Activated CD4-positive, alpha-beta memory T cell treated with anti-CD3 and anti-CD28 coated beads, Interleukin-2, amount 10 ng/mL, durations not matched to agents 7 days and 5 days (primary cell): ENCODE data around the gene ADGRV1. TPM values are rescaled to one million over a fixed set of nuclear protein-coding genes. Genes with fewer than 3 reads are reported as not detected.
"Not testable (repeated sequence)": the region's sequence is repeated elsewhere in the genome, so short reads cannot be mapped to it uniquely, and the experiment has no call there.

Experiments
- CTCF ChIA-PET: fragments of 350-600 bp; sonication (Branson Sonifier 250); formaldehyde crosslinking; loops from one replicate; lab custom pipeline; 2021; ENCODE audit warnings: antibody characterized with exemption, inconsistent platforms; lab: Charles Lee
- POLR2A ChIA-PET: fragments of 350-600 bp; sonication (Branson Sonifier 250); formaldehyde crosslinking; loops from one replicate; lab custom pipeline; 2021; ENCODE audit warnings: antibody characterized with exemption; lab: Charles Lee
- DNase-seq: peaks from one replicate; pipeline ENCODE4 v3.0.0-alpha.2; 2020
- H3K27ac Mint-ChIP-seq: one replicate; pipeline ENCODE4 v1.8.0; 2021; ENCODE audit warnings: mild to moderate bottlenecking, mixed read lengths
- H3K27me3 Mint-ChIP-seq: one replicate; pipeline ENCODE4 v1.8.0; 2021; ENCODE audit warnings: mixed read lengths
- H3K36me3 Mint-ChIP-seq: one replicate; pipeline ENCODE4 v1.8.0; 2021; ENCODE audit warnings: low read depth, mixed read lengths
- H3K4me1 Mint-ChIP-seq: one replicate; pipeline ENCODE4 v1.8.0; 2021; ENCODE audit warnings: mixed read lengths
- H3K4me3 Mint-ChIP-seq: one replicate; pipeline ENCODE4 v1.8.0; 2021; ENCODE audit warnings: mild to moderate bottlenecking, mixed read lengths
- H3K9me3 Mint-ChIP-seq: one replicate; pipeline ENCODE4 v1.8.0; 2021; ENCODE audit warnings: mixed read lengths
- total RNA-seq, 2 experiments: library from RNA; stranded (reverse); gene quantifications; one replicate each; pipeline ENCODE4 v1.2.3, GENCODE V29; 2021

ADGRV1 gene
- total RNA-seq, 2 experiments from 2014 or later: not detected

DNA sequence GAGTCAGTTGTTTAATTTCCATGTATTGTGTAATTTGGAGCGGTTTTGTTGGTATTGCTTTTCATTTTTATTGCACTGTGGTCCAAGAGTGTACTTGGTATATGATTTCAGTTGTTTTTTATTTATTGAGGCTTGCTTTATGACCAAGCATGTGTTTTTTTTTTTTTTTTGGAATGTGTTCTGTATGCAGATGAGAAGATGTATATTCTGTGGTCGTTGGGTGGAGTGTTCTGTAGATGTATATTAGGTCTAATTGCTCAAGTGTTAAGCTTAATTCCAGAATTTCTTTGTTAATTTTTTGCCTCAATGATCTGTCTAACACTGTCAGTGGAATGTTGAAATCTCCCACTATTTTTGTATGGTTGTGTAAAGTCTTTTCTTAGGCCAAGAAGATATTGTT is 23.4 kb downstream of the ADGRV1 start:
- DNase-seq: no peak
- Mint-ChIP-seq H3K9me3 (peaks cover 2% of the 10 kb centered on the region), H3K4me3 (no peak overlapping the region), H3K27ac (no peak overlapping the region), H3K27me3 (peaks cover 8% of the 10 kb centered on the region), H3K4me1 (peaks cover 3% of the 10 kb centered on the region), H3K36me3 (no peaks in the 10 kb centered on the region)
- ChIA-PET POLR2A (no interaction called here), CTCF (no interaction called here)

DNA sequence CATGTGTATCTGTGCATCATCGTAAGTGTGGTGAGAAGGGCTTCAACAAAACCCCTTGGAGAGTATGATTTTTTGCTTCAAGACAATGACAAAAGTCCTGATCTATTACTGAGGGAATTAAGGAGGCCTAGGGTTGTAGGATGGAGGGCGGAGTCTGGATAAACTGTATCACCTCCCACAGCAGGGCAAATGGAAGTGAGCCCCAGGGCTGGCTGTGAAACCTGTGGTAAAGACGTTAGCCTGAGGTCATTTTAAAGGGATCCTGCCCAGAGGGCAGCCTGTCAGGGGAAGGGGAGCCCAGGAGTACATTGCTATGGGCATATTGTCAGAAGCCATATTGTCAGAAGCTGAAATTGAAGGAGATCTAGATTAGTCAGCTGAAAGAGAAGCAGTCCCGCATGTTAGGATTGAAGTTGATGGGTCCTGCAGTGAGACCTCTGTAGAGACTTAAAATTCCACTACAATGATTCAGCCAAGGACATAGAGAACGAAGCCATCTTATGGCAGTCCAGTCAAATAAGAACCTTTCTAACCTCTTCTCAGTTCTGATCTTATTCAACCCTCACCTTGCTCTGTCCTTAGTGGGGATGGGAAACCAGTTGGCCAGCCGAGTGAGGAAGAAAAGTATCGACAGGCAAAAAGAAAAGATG is 26.9 kb downstream of the ADGRV1 start:
- no peak overlapping the region for H3K27ac Mint-ChIP-seq
- H3K4me3 Mint-ChIP-seq: no peak overlapping the region
- ChIA-PET CTCF (no interaction called here), POLR2A (no interaction called here)
- H3K9me3 Mint-ChIP-seq: peaks cover 2% of the 10 kb centered on the region
- no peaks in the 10 kb centered on the region for H3K36me3 Mint-ChIP-seq
- peaks cover 14% of the 10 kb centered on the region for H3K27me3 Mint-ChIP-seq
- DNase-seq: no peak
- peaks cover 3% of the 10 kb centered on the region for H3K4me1 Mint-ChIP-seq

DNA sequence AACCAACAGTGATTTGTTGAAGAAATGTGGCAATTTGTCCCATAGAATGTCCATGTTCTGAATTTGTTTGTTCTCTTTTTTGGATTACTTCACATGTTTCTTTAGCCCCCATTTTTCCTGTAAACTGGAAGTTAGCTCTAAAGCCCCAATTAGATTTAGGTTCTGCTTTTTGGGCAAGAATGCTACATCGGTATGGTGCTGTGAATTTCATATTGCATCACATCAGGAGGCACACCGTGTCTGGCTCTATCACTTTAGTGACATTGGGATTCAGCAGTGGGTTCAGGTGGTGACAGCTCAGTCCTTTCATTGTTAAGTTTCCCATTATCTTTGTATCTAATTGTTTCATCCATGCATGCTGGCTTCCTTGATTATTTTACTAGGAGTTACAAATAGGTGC is 27.9 kb downstream of the ADGRV1 start:
- H3K4me1 Mint-ChIP-seq: peaks cover 3% of the 10 kb centered on the region
- CTCF ChIA-PET: no interaction called here
- H3K36me3 Mint-ChIP-seq: no peaks in the 10 kb centered on the region
- peaks cover 10% of the 10 kb centered on the region for H3K27me3 Mint-ChIP-seq
- no peaks in the 10 kb centered on the region for H3K9me3 Mint-ChIP-seq
- H3K27ac Mint-ChIP-seq: no peak overlapping the region
- no peak for DNase-seq
- POLR2A ChIA-PET: no interaction called here
- no peak overlapping the region for H3K4me3 Mint-ChIP-seq

DNA sequence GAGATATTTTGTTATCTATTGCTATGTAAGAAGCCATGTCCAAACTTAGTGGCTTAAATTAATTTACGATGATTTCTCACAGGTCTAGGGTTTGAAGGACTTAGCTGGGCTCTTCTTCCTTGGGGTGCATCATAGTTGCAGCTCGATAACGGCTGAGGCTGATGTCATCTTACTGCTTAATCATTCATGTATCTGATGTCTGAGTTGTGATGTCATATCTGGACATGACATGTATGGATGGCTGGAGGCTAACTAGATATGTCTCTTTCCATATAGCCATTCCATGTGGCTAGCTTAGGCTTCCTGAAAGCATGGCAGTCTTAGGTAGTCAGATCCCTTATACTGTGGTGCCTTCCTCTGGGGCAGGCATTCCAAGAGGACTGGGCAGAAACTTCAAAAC is 31.6 kb downstream of the ADGRV1 start:
- Mint-ChIP-seq H3K27ac (no peak overlapping the region), H3K4me3 (no peak overlapping the region), H3K9me3 (no peaks in the 10 kb centered on the region), H3K27me3 (peaks cover 10% of the 10 kb centered on the region), H3K36me3 (no peaks in the 10 kb centered on the region), H3K4me1 (peaks cover 3% of the 10 kb centered on the region)
- POLR2A ChIA-PET: no interaction called here
- CTCF ChIA-PET: no interaction called here
- DNase-seq: no peak

DNA sequence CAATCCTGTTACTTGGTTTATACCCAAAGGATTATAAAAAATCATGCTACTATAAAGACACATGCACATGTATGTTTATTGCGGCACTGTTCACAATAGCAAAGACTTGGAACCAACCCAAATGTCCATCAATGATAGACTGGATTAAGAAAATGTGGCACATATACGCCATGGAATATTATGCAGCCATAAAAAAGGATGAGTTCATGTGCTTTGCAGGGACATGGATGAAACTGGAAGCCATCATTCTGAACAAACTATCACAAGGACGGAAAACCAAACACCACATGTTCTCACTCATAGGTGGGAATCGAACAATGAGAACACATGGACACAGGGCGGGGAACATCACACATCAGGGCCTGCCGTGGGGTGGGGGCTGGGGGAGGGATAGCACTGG is 34.5 kb downstream of the ADGRV1 start:
- H3K27ac Mint-ChIP-seq, H3K36me3 Mint-ChIP-seq, DNase-seq, POLR2A ChIA-PET, H3K4me3 Mint-ChIP-seq, H3K27me3 Mint-ChIP-seq, H3K4me1 Mint-ChIP-seq, CTCF ChIA-PET, H3K9me3 Mint-ChIP-seq: not testable (repeated sequence)

DNA sequence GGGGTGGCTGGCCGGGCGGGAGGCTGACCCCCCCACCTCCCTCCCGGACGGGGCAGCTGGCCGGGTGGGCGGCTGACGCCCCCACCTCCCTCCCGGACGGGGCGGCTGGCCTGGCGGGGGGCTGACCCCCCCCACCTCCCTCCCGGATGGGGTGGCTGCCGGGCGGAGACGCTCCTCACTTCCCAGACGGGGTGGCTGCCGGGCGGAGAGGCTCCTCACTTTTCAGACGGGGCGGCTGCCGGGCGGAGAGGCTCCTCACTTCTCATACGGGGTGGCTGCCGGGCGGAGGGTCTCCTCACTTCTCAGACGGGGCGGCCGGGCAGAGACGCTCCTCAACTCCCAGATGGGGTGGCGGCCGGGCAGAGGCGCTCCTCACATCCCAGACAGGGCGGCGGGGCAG is 37.2 kb downstream of the ADGRV1 start:
- H3K4me1 Mint-ChIP-seq, H3K27me3 Mint-ChIP-seq, H3K4me3 Mint-ChIP-seq, POLR2A ChIA-PET, DNase-seq, CTCF ChIA-PET, H3K36me3 Mint-ChIP-seq, H3K27ac Mint-ChIP-seq, H3K9me3 Mint-ChIP-seq: not testable (repeated sequence)

DNA sequence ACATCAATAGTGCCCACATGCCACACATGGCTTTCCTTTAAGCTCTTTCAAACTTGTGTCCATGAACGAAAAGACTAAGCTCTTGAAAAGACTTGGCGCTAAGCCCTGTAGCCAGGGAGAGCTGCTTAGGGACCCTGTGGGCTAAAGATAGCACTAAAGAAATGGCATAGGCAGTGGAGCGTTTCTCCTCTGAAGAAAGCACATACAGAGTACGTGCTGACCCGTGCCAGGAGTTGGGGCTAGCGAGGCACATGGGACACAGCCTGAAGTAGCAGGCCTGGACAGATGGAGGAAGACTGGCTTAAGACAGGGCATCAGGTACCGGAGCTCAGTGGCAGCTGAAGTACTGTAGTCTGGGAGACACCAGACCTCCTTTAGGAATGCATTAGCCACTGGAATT is 39.7 kb downstream of the ADGRV1 start:
- no peaks in the 10 kb centered on the region for H3K27me3 Mint-ChIP-seq
- H3K9me3 Mint-ChIP-seq: no peaks in the 10 kb centered on the region
- ChIA-PET POLR2A (no interaction called here), CTCF (interaction anchor here (0.5 to 0.8 kb wide), 2 partner anchors 185 to 192 kb away, joined by 3 to 5 read pairs; no protein-coding TSS in a partner anchor)
- H3K36me3 Mint-ChIP-seq: no peaks in the 10 kb centered on the region
- no peak overlapping the region for H3K27ac Mint-ChIP-seq
- DNase-seq: no peak
- no peak overlapping the region for H3K4me3 Mint-ChIP-seq
- no peaks in the 10 kb centered on the region for H3K4me1 Mint-ChIP-seq

DNA sequence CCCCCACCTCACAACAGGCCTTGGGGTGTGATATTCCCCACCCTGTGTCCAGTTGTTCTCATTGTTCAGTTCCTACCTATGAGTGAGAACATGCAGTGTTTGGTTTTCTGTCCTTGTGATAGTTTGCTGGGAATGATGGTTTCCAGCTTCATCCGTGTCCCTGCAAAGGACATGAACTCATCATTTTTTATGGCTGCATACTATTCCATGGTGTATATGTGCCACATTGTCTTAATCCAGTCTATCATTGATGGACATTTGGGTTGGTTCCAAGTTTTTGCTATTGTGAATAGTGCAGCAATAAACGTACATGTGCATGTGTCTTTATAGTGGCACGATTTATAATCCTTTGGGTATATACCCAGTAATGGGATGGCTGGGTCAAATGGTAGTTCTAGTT is 41.7 kb downstream of the ADGRV1 start:
- DNase-seq: not testable (repeated sequence)

DNA sequence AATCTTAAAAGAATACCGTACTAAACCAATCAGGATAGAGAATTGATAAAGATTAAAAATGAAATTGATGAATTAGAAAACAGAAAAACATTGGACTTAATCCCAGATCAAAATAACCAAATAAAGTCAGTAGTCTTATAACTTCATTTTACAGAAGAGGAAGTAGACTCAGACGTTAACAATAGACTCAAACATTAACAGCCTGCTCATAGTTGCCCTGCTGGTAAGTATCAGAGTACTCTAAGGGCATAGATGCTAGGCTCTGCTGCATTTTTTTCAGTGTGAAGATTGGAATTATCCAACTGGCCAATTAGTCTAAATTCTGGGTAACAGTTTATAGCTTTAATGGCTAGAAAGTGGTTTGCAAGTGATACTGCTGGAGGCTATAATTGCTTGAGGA is 42.9 kb downstream of the ADGRV1 start:
- H3K27ac Mint-ChIP-seq: no peak overlapping the region
- POLR2A ChIA-PET: no interaction called here
- H3K36me3 Mint-ChIP-seq: no peaks in the 10 kb centered on the region
- H3K9me3 Mint-ChIP-seq: no peaks in the 10 kb centered on the region
- CTCF ChIA-PET: no interaction called here
- no peaks in the 10 kb centered on the region for H3K4me1 Mint-ChIP-seq
- H3K27me3 Mint-ChIP-seq: peaks cover 3% of the 10 kb centered on the region
- DNase-seq: no peak
- H3K4me3 Mint-ChIP-seq: no peak overlapping the region

More for the DNA sequence above, 41.7 kb downstream of the ADGRV1 start:
- H3K36me3 Mint-ChIP-seq, H3K4me3 Mint-ChIP-seq, H3K27me3 Mint-ChIP-seq, CTCF ChIA-PET, H3K9me3 Mint-ChIP-seq, H3K4me1 Mint-ChIP-seq, POLR2A ChIA-PET, H3K27ac Mint-ChIP-seq: not testable (repeated sequence)

DNA sequence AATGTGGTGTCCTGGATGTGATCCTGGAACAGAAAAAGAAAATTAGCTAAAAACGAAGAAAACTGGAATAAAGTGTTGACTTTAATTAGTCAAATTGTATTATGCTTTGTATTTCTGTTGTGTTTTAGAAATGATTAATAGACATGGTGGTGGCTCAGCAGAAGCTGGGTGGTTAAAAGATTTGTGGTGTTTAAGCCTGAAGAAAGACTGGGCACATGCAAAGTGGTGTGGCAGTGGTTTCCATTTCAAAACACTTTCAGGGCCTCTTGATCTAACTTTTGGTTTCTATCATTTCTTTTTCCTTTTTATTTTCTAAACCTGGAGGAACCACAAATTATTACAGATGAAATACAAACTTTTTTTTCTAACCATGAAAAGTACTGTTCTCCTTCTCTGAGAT is 44.1 kb downstream of the ADGRV1 start:
- DNase-seq: no peak
- H3K36me3 Mint-ChIP-seq: no peaks in the 10 kb centered on the region
- peaks cover 3% of the 10 kb centered on the region for H3K27me3 Mint-ChIP-seq
- ChIA-PET CTCF (no interaction called here), POLR2A (no interaction called here)
- H3K27ac Mint-ChIP-seq: no peak overlapping the region
- H3K9me3 Mint-ChIP-seq: no peaks in the 10 kb centered on the region
- H3K4me1 Mint-ChIP-seq: no peaks in the 10 kb centered on the region
- no peak overlapping the region for H3K4me3 Mint-ChIP-seq

DNA sequence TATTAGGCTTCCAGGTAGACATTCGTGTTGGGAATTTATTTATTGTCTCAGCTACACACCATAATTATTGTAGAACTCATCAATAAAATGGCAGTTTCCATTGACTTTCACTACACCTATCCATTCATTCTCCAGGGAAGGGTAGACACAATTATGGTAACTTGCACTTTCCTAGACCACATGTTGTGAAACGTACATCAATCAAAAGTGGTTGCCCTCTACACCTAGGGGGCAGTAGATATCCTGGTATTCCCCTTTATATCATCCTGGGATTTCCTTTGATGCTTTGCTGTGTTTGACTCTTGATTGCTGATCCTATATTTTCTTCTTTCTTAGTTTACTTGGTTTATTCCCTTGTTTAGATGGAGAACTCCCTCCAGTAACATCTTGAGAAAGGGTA is 47.9 kb downstream of the ADGRV1 start:
- ChIA-PET POLR2A (no interaction called here), CTCF (no interaction called here)
- peaks cover 3% of the 10 kb centered on the region for H3K27me3 Mint-ChIP-seq

DNA sequence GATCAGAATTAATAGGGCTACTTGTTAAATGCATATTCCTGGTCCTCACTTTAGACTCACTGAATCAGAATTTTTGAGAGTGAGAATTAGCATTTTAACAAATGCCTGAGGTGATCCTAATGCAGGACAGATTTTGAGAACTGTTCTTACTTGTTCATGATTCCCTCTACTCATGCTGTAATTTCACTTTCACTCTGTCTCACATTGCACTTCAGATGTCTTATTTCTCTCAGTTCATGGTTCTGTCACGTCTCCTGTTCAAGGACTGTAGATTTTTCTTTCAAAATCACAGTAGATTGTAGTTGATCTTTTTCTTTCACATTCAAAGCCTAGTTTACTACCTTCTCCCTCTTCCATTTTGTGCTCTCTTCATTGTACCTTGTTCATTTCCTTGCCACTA is 54.3 kb downstream of the ADGRV1 start:
- no peak overlapping the region for H3K27ac Mint-ChIP-seq
- ChIA-PET CTCF (no interaction called here), POLR2A (no interaction called here)
- peaks cover 4% of the 10 kb centered on the region for H3K27me3 Mint-ChIP-seq
- H3K4me3 Mint-ChIP-seq: no peak overlapping the region
- peaks cover 5% of the 10 kb centered on the region for H3K4me1 Mint-ChIP-seq
- H3K9me3 Mint-ChIP-seq: no peaks in the 10 kb centered on the region
- no peak for DNase-seq
- H3K36me3 Mint-ChIP-seq: no peaks in the 10 kb centered on the region

More for the DNA sequence above, 47.9 kb downstream of the ADGRV1 start:
- Mint-ChIP-seq H3K4me1 (no peaks in the 10 kb centered on the region), H3K9me3 (no peaks in the 10 kb centered on the region), H3K36me3 (no peaks in the 10 kb centered on the region), H3K4me3 (no peak overlapping the region), H3K27ac (no peak overlapping the region)
- DNase-seq: no peak

DNA sequence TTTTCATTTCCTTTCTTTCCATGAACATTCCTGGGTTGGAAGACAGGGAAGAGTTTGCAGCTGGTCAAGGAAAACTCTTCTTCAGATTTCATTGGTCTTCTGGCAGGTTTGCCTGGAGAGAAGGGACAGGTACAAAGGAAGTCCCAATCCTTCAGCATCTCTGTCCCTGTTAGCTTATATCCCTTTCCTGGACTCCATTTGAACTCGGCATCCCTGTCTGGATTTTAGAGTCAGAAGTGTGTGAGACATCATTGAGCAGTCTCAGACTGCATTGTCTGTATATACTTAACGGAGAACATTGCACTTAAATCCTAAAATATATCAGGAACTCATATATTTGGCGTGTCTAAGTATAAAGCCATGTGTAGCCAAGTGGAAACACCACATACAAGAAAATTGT is 54.9 kb downstream of the ADGRV1 start:
- no peak for DNase-seq

DNA sequence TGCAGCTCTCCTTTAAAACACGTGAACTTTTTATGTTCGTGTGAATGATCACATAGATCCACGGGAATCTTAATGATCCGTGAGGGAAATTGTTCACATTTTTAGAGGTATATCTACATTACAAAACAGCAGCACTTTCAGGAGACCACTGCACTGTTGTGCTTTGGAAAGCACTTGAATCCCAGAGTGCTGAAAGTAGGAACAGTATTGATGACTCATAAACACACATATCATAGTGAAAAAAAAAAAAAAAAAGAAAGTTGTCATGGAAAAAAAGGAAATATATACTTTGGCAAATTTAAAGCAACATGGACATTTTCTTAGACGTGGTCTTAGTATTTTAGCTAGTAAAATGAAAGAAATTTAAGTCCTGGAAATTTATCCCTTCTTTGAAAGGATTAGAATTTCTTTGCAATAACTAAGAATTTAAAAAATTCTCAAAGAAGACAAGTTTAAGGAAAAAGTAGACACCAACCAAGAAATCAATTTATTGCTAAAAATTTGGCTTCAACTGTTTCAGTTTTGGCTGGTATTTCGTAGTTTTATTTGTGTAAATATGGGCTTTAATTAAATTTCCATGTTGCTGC is 55.4 kb downstream of the ADGRV1 start:
- Mint-ChIP-seq H3K27ac (no peak overlapping the region), H3K4me1 (peaks cover 5% of the 10 kb centered on the region), H3K36me3 (no peaks in the 10 kb centered on the region), H3K27me3 (peaks cover 4% of the 10 kb centered on the region), H3K9me3 (no peaks in the 10 kb centered on the region), H3K4me3 (no peak overlapping the region)
- POLR2A ChIA-PET: no interaction called here
- CTCF ChIA-PET: no interaction called here
- no peak for DNase-seq

More for the DNA sequence above, 54.9 kb downstream of the ADGRV1 start:
- Mint-ChIP-seq H3K36me3 (no peaks in the 10 kb centered on the region), H3K9me3 (no peaks in the 10 kb centered on the region), H3K27ac (no peak overlapping the region), H3K4me1 (peaks cover 5% of the 10 kb centered on the region), H3K27me3 (peaks cover 4% of the 10 kb centered on the region), H3K4me3 (no peak overlapping the region)
- POLR2A ChIA-PET: no interaction called here
- CTCF ChIA-PET: no interaction called here
